Sigmoid colon (tissue), 7 donors: ENCODE results near the gene HMCN1. TPM values are rescaled to one million over a fixed set of nuclear protein-coding genes. Genes with fewer than 3 reads are reported as not detected.

Experiments used
- DNase-seq: peaks from one replicate; pipeline ENCODE4 v3.0.0-alpha.2; 2019
- H3K27ac ChIP-seq, 4 donors: fragments of 200-600 bp; sonication (generic); one replicate each; pipeline ENCODE4 v1.5.1; 2016 to 2019; ENCODE audit warnings: mild to moderate bottlenecking in 1 of 4
- H3K27me3 ChIP-seq, 3 donors: fragments of 200-600 bp; sonication (generic); one replicate each; pipeline ENCODE4 v1.5.1; 2019; ENCODE audit warnings: mild to moderate bottlenecking in 1 of 3
- H3K36me3 ChIP-seq, 4 donors: fragments of 200-600 bp; sonication (generic); one replicate each; pipeline ENCODE4 v1.5.1; 2016 to 2019
- H3K4me1 ChIP-seq, 4 donors: fragments of 200-600 bp; sonication (generic); one replicate each; pipeline ENCODE4 v1.5.1; 2017 to 2019
- H3K4me3 ChIP-seq, 4 donors: fragments of 200-600 bp; sonication (generic); one replicate each; pipeline ENCODE4 v1.5.1; 2017 to 2019; ENCODE audit warnings: mild to moderate bottlenecking in 2 of 4, moderate library complexity in 1 of 4
- H3K9me3 ChIP-seq, 4 donors: fragments of 200-600 bp in 3 of 4; sonication (generic) in 3 of 4; one replicate each; pipeline versions ENCODE4 v1.5.1 to v1.6.1; 2013 to 2019
- CTCF ChIP-seq, 4 experiments: fragments of 450-650 bp in 3 of 4; fragments of 200-600 bp in 1 of 4; IDR thresholded peaks; one replicate each; pipeline ENCODE4 v1.5.1; 2016 to 2019; ENCODE audit warnings: antibody characterized with exemption in 4 of 4, mild to moderate bottlenecking in 3 of 4, moderate library complexity in 2 of 4
- EP300 ChIP-seq, 4 donors: sonication (generic); formaldehyde crosslinking; IDR thresholded peaks; one replicate each; pipeline ENCODE4 v1.6.1; 2017; ENCODE audit warnings: antibody characterized with exemption in 4 of 4
- POLR2A ChIP-seq, 2 donors: fragments of 450-650 bp; IDR thresholded peaks; one replicate each; pipeline ENCODE4 v1.6.1; 2016; ENCODE audit warnings: antibody characterized with exemption in 2 of 2, mild to moderate bottlenecking in 2 of 2, moderate library complexity in 2 of 2
- POLR2AphosphoS5 ChIP-seq, 4 donors: sonication (generic); formaldehyde crosslinking; IDR thresholded peaks; one replicate each; pipeline ENCODE4 v1.6.1; 2017; ENCODE audit warnings: antibody characterized with exemption in 4 of 4
- WGBS, 2 donors: extraction: QIAGEN DNeasy Blood & Tissue Kit; methylation state at CpG; one replicate each; pipeline ENCODE4 v1.1.7; 2013; 5-methylcytosine and 5-hydroxymethylcytosine counted together
- intact Hi-C: fragments of 100-400 bp; cut with DNase I; formaldehyde crosslinking; loops from one replicate; pipeline ENCODE4 v1.15.1; 2023
- polyA plus RNA-seq, 3 donors: library from polyadenylated mRNA; stranded (reverse); fragments of 200-250 nt; gene quantifications; one replicate each; pipeline ENCODE4 v1.2.3, GENCODE V29; 2013
- total RNA-seq, 4 donors: library from RNA; depleted of rRNA; stranded (reverse); fragments of >200 nt; gene quantifications; one replicate each; pipeline ENCODE4 v1.1.0, GENCODE V29; 2016
- donor health status: healthy with polysubstance abuse.
- donor health status: Bipolar disorder and iron deficiency.
- donor health status: healthy.

Gene HMCN1
- total and polyA plus RNA-seq, 7 donors: under 0.01 to 22.7 (median 6.7) TPM

DNA sequence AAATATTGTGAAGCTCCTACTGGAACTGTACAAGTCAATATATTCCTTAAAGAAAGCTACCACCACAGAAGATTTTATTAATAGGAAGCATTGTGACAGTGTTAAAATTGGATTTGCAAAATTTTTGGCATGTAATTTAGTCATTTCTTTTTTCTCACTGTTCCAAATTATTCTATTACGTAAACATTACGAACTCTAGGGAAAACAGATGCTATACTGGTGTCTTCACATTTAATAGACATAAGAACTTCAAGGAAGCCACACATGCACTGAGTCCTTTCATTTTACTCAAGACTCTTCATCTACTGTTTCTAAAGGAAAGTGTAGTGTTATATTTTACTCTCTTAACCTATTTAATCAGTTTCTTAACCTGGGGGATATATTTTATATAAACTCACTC lies 135.4 kb downstream of the HMCN1 start:
- intact Hi-C loops: no loop called here
- Histone ChIP-seq H3K36me3 (no peaks in the 10 kb centered on the region), H3K27me3 (no peaks in the 10 kb centered on the region), H3K4me1 (peaks cover 0 to 17% (median 8%) of the 10 kb centered on the region in 4 donors), H3K4me3 (no peak overlapping the region), H3K9me3 (no peaks in the 10 kb centered on the region), H3K27ac (no peak overlapping the region)
- WGBS, 2 donors: 73 to 93% methylated on average over 2 of the region's 2 CpGs
- TF ChIP-seq POLR2A (IDR thresholded peaks at IDR 0.05): no peak
- no peak for TF ChIP-seq POLR2AphosphoS5 (IDR thresholded peaks at IDR 0.05)
- no peak for TF ChIP-seq CTCF (IDR thresholded peaks at IDR 0.05)
- TF ChIP-seq EP300 (IDR thresholded peaks at IDR 0.05): no peak
- no peak for DNase-seq

DNA sequence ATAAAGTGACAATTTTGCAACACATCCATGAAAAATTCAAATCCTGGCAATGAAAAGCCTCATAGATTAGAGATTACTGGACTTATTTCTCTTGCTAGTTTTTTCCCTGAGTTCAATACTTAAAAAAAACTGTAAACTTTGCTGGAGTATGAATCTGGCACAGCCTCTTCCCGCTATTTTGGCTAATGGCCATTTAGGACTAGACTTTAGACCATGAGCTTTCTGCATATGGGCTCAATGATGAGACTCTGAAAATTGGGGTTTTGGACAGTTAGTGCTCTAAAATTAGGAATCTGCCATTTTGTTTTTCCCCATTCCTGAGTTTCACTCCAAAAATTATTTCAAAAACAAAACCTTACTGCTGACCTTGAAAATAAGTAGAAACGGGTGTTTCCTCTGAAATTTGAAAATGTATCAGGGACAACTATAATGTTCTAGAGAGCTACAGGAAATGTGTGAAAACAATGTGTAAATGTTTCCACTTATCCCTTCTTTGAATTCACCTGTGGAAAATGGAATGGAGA lies 137.5 kb downstream of the HMCN1 start:
- 66 to 82% methylated on average over 2 of the region's 2 CpGs for WGBS, 2 donors
- H3K27ac ChIP-seq: no peak overlapping the region
- intact Hi-C loops: no loop called here

DNA sequence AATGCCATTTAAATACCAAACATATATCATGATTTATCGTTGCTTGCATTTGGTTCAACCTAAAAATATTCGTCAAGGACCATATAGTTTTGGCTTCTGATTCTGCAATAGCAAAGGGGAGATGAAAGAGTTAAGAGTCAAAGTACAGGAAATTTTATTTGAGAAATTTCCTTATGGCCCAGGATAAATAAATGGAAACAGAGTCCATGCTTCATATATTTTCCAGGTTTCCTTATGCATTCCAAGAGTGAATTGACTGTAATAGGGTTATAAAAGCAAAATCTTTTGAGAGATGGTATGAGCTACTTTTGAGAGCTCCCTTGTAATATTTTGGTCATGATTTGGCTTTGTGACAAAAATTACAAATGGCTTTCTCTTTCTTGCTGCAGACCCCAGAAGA lies 140.1 kb downstream of the HMCN1 start:
- no peak for DNase-seq

More for the DNA sequence above, 137.5 kb downstream of the HMCN1 start:
- no peak for DNase-seq
- Histone ChIP-seq H3K27me3 (no peaks in the 10 kb centered on the region), H3K4me3 (no peak overlapping the region), H3K4me1 (peaks cover 0 to 17% (median 8%) of the 10 kb centered on the region in 4 donors), H3K9me3 (no peaks in the 10 kb centered on the region), H3K36me3 (no peaks in the 10 kb centered on the region)
- TF ChIP-seq POLR2A (IDR thresholded peaks at IDR 0.05) (no peak), CTCF (IDR thresholded peaks at IDR 0.05) (no peak), POLR2AphosphoS5 (IDR thresholded peaks at IDR 0.05) (no peak), EP300 (IDR thresholded peaks at IDR 0.05) (no peak)

GRCh38 chr1:185880330-185880729 lies 146.1 kb downstream of the HMCN1 start:
- Histone ChIP-seq H3K4me1 (no peaks in the 10 kb centered on the region), H3K27ac (no peak overlapping the region), H3K4me3 (no peak overlapping the region), H3K27me3 (no peaks in the 10 kb centered on the region), H3K9me3 (no peaks in the 10 kb centered on the region), H3K36me3 (no peaks in the 10 kb centered on the region)
- intact Hi-C loops: no loop called here
- no peak for DNase-seq
- TF ChIP-seq CTCF (IDR thresholded peaks at IDR 0.05) (no peak), POLR2AphosphoS5 (IDR thresholded peaks at IDR 0.05) (no peak), POLR2A (IDR thresholded peaks at IDR 0.05) (no peak), EP300 (IDR thresholded peaks at IDR 0.05) (no peak)

More for the DNA sequence above, 140.1 kb downstream of the HMCN1 start:
- H3K4me3 ChIP-seq: no peak overlapping the region
- 22 to 71% methylated on average over 2 of the region's 2 CpGs for WGBS, 2 donors
- intact Hi-C loops: no loop called here
- peaks cover 0 to 12% (median 6%) of the 10 kb centered on the region in 4 donors for H3K4me1 ChIP-seq
- H3K36me3 ChIP-seq: no peaks in the 10 kb centered on the region
- TF ChIP-seq POLR2AphosphoS5 (IDR thresholded peaks at IDR 0.05) (no peak), EP300 (IDR thresholded peaks at IDR 0.05) (no peak), CTCF (IDR thresholded peaks at IDR 0.05) (no peak), POLR2A (IDR thresholded peaks at IDR 0.05) (no peak)
- H3K27me3 ChIP-seq: no peaks in the 10 kb centered on the region
- H3K9me3 ChIP-seq: no peaks in the 10 kb centered on the region
- no peak overlapping the region for H3K27ac ChIP-seq

- H3K27ac ChIP-seq: no peak overlapping the region
- H3K36me3 ChIP-seq: no peaks in the 10 kb centered on the region
- no peaks in the 10 kb centered on the region for H3K9me3 ChIP-seq
- TF ChIP-seq EP300 (IDR thresholded peaks at IDR 0.05) (no peak), POLR2A (IDR thresholded peaks at IDR 0.05) (no peak), CTCF (IDR thresholded peaks at IDR 0.05) (no peak), POLR2AphosphoS5 (IDR thresholded peaks at IDR 0.05) (no peak)
- no peak overlapping the region for H3K4me3 ChIP-seq
- H3K27me3 ChIP-seq: no peaks in the 10 kb centered on the region
- no peak for DNase-seq
- intact Hi-C loops: no loop called here
- WGBS, 2 donors: 69 to 89% methylated on average over 7 of the region's 7 CpGs
- H3K4me1 ChIP-seq: no peaks in the 10 kb centered on the region
Measured at GRCh38 chr1:185880779-185881333, 146.7 kb downstream of the HMCN1 start.
